Fibroblast of lung (primary cell): ENCODE data around the gene PCAT7. TPM values are rescaled to one million over a fixed set of nuclear protein-coding genes. Genes with fewer than 3 reads are reported as not detected.

Source experiments
- DNase-seq, 2 donors: peaks; one replicate each; pipeline versions ENCODE4 v3.0.0 to v3.0.0-alpha.2; 2010; ENCODE audit warnings: low read depth in 2 of 2
- H2AFZ ChIP-seq: 2 replicates; pipeline ENCODE4 v1.5.1; 2012; ENCODE audit warnings: low read length, control low read depth, inconsistent platforms
- H3K27ac ChIP-seq: 2 replicates; pipeline ENCODE4 v1.5.1; 2011; ENCODE audit warnings: low read length, control low read depth; ENCODE audit not compliant: insufficient read depth
- H3K27me3 ChIP-seq: 2 replicates; pipeline ENCODE4 v1.5.1; 2011; ENCODE audit warnings: mild to moderate bottlenecking, low read length; ENCODE audit not compliant: control insufficient read depth, insufficient read depth
- H3K36me3 ChIP-seq: 2 replicates; pipeline ENCODE4 v1.5.1; 2011; ENCODE audit warnings: low read length; ENCODE audit not compliant: control insufficient read depth, insufficient read depth
- H3K4me1 ChIP-seq: 2 replicates; pipeline ENCODE4 v1.5.1; 2011; ENCODE audit warnings: low read length; ENCODE audit not compliant: control insufficient read depth, insufficient read depth; ENCODE audit errors: extremely low read depth
- H3K4me2 ChIP-seq: 2 replicates; pipeline ENCODE4 v1.5.1; 2011; ENCODE audit warnings: low read length, control low read depth; ENCODE audit not compliant: insufficient read depth; ENCODE audit errors: extremely low read depth
- H3K4me3 ChIP-seq, 4 experiments: fragments of 200-600 bp in 1 of 4; sonication (generic) in 1 of 4; replicated peaks in 1 of 4; 2 replicates each; pipeline ENCODE4 v1.5.1; 2011 to 2016; ENCODE audit warnings: low read length in 4 of 4, low read depth in 3 of 4, mild to moderate bottlenecking in 3 of 4, control low read depth in 2 of 4, inconsistent platforms in 1 of 4, mixed read lengths in 1 of 4; ENCODE audit not compliant: insufficient read depth in 1 of 4; ENCODE audit errors: control extremely low read depth in 1 of 4
- H3K79me2 ChIP-seq: 2 replicates; pipeline ENCODE4 v1.5.1; 2012; ENCODE audit warnings: mild to moderate bottlenecking, low read length, inconsistent platforms; ENCODE audit not compliant: control insufficient read depth, insufficient read depth
- H3K9ac ChIP-seq: 2 replicates; pipeline ENCODE4 v1.5.1; 2011; ENCODE audit warnings: mild to moderate bottlenecking, low read length, control low read depth; ENCODE audit not compliant: insufficient read depth
- H3K9me3 ChIP-seq: 2 replicates; pipeline ENCODE4 v1.5.1; 2012; ENCODE audit warnings: low read depth, low read length; ENCODE audit not compliant: control insufficient read depth, insufficient read depth
- H4K20me1 ChIP-seq: 2 replicates; pipeline ENCODE4 v1.5.1; 2011; ENCODE audit warnings: low read length; ENCODE audit not compliant: control insufficient read depth, insufficient read depth; ENCODE audit errors: extremely low read depth
- EZH2 ChIP-seq: IDR thresholded peaks from 2 replicates; pipeline ENCODE4 v1.5.1; 2012; ENCODE audit warnings: low read length, control low read depth, mild to moderate bottlenecking; ENCODE audit errors: missing control alignments
- polyA plus RNA-seq, 2 donors: library from polyadenylated mRNA; depleted of rRNA in 1 of 2; stranded (reverse) in 1 of 2; unstranded in 1 of 2; fragments of >200 nt; gene quantifications; 2 replicates each; pipeline ENCODE4 v1.2.1, GENCODE V29; 2011 to 2012; ENCODE audit warnings: missing spikeins in 1 of 2
- total RNA-seq: library from RNA; depleted of rRNA; stranded (reverse); fragments of >200 nt; gene quantifications from 2 replicates; pipeline ENCODE4 v1.2.1, GENCODE V29; 2014
- TF ChIP-seq, protein P1 (sequence below), 2 donors: IDR thresholded peaks in 1 of 2; conservative IDR thresholded peaks in 1 of 2; 1 replicate in 1 of 2; 2 replicates in 1 of 2; pipeline ENCODE4 v1.5.1; 2011 to 2012; ENCODE audit warnings: low read length in 2 of 2, control low read depth in 1 of 2, inconsistent platforms in 1 of 2, low read depth in 1 of 2, mild to moderate bottlenecking in 1 of 2

PCAT7 gene
- total and polyA plus RNA-seq, 2 donors (not counting 1 experiment from before 2014, with no cell fraction given) = under 0.01 to 0.01 TPM

GRCh38 chr9:94599102-94599501 is 44.2 kb downstream of the PCAT7 start:
- Histone ChIP-seq H3K36me3 (no peaks in the 10 kb centered on the region), H3K4me2 (no peak overlapping the region), H3K4me1 (no peaks in the 10 kb centered on the region), H3K4me3 (no peak overlapping the region), H4K20me1 (no peaks in the 10 kb centered on the region), H3K9ac (no peak overlapping the region), H2AFZ (no peak overlapping the region), H3K79me2 (no peaks in the 10 kb centered on the region), H3K27ac (no peak overlapping the region), H3K9me3 (no peaks in the 10 kb centered on the region), H3K27me3 (no peaks in the 10 kb centered on the region)
- TF ChIP-seq EZH2 = no peak
- TF ChIP-seq, protein P1, sequence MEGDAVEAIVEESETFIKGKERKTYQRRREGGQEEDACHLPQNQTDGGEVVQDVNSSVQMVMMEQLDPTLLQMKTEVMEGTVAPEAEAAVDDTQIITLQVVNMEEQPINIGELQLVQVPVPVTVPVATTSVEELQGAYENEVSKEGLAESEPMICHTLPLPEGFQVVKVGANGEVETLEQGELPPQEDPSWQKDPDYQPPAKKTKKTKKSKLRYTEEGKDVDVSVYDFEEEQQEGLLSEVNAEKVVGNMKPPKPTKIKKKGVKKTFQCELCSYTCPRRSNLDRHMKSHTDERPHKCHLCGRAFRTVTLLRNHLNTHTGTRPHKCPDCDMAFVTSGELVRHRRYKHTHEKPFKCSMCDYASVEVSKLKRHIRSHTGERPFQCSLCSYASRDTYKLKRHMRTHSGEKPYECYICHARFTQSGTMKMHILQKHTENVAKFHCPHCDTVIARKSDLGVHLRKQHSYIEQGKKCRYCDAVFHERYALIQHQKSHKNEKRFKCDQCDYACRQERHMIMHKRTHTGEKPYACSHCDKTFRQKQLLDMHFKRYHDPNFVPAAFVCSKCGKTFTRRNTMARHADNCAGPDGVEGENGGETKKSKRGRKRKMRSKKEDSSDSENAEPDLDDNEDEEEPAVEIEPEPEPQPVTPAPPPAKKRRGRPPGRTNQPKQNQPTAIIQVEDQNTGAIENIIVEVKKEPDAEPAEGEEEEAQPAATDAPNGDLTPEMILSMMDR (conservative IDR thresholded peaks at IDR 0.05 in 1 of 2, IDR thresholded peaks at IDR 0.05 in 1 of 2; ENCODE audit: low read depth in 1 of 2, low read length in 2 of 2) = no peak
- DNase-seq = no peak

- no peak for DNase-seq
- Histone ChIP-seq H4K20me1 (no peaks in the 10 kb centered on the region), H3K79me2 (no peaks in the 10 kb centered on the region), H3K9me3 (no peaks in the 10 kb centered on the region), H3K4me3 (no peak overlapping the region), H3K9ac (no peak overlapping the region), H2AFZ (no peak overlapping the region), H3K4me1 (no peaks in the 10 kb centered on the region), H3K27me3 (peaks cover 3% of the 10 kb centered on the region), H3K4me2 (no peak overlapping the region), H3K27ac (no peak overlapping the region), H3K36me3 (no peaks in the 10 kb centered on the region)
- TF ChIP-seq EZH2 = no peak
- TF ChIP-seq, protein P1 (conservative IDR thresholded peaks at IDR 0.05 in 1 of 2, IDR thresholded peaks at IDR 0.05 in 1 of 2; ENCODE audit: low read depth in 1 of 2, low read length in 2 of 2) = no peak
Observed at GRCh38 chr9:94600258-94600657, 45.4 kb downstream of the PCAT7 start.

DNA sequence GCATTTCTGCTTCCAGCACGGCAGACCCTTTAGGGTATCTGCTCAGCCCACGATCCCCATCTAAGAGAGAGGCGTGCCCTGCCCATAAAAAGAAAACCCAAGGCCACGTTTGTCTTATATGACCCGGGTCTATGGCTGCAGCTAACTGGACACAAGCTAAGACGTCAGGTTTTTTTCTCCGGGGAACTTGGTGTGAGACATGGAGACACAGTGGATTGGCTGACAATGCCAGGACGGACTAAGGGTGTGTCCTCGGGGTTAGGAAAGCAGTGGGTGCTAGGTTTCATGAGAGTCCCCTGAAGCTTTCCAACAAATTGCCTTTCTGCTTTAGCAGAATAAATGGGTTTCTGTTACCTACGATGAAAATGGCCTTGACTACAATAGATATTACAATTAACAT is 45.8 kb downstream of the PCAT7 start:
- no peak overlapping the region for H3K27ac ChIP-seq
- no peak overlapping the region for H3K4me3 ChIP-seq
- H3K79me2 ChIP-seq = no peaks in the 10 kb centered on the region
- H2AFZ ChIP-seq = no peak overlapping the region
- no peak overlapping the region for H3K9ac ChIP-seq
- no peak for TF ChIP-seq EZH2
- TF ChIP-seq, protein P1 (conservative IDR thresholded peaks at IDR 0.05 in 1 of 2, IDR thresholded peaks at IDR 0.05 in 1 of 2; ENCODE audit: low read depth in 1 of 2, low read length in 2 of 2) = no peak
- DNase-seq = no peak
- H4K20me1 ChIP-seq = no peaks in the 10 kb centered on the region
- H3K36me3 ChIP-seq = no peaks in the 10 kb centered on the region
- H3K4me2 ChIP-seq = no peak overlapping the region
- peaks cover 3% of the 10 kb centered on the region for H3K27me3 ChIP-seq
- no peaks in the 10 kb centered on the region for H3K9me3 ChIP-seq
- H3K4me1 ChIP-seq = no peaks in the 10 kb centered on the region
